Activated naive CD8-positive, alpha-beta T cell treated with anti-CD3 and anti-CD28 coated beads, Interleukin-2, amount 50 U/mL, for 16 hours (primary cell): Measurements from ENCODE around the gene SERPINI2.
"Not testable (repeated sequence)": the region's sequence is repeated elsewhere in the genome, so short reads cannot be mapped to it uniquely, and the experiment has no call there.

Source experiments
- DNase-seq: peaks from one replicate; pipeline ENCODE4 v3.0.0-alpha.2; 2020; ENCODE audit warnings: low read depth, low spot score

SERPINI2 gene

GRCh38 chr3:167450195-167450594 lies 23.6 kb downstream of the SERPINI2 start:
- DNase-seq, result no peak

DNA sequence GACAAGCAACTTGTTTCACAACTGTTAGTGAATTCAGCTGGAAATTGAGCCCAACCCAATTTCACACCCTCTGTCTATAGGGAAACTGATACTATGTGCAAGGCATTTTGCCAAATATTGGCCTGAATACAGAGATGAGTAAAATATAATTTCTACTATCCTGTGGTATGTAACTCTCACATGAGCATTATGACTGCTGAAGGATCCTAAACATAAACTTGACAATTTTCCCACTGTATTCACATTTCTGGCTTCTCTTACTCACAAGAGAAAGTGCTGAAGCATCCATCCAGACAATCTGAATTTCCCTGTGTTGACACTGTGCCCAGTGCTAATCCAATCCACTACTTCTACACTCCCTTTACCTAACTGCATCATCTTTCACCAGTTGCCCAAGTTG lies 28.4 kb downstream of the SERPINI2 start:
- DNase-seq, result no peak

GRCh38 chr3:167441256-167441655 lies 32.6 kb downstream of the SERPINI2 start:
- DNase-seq, result no peak

DNA sequence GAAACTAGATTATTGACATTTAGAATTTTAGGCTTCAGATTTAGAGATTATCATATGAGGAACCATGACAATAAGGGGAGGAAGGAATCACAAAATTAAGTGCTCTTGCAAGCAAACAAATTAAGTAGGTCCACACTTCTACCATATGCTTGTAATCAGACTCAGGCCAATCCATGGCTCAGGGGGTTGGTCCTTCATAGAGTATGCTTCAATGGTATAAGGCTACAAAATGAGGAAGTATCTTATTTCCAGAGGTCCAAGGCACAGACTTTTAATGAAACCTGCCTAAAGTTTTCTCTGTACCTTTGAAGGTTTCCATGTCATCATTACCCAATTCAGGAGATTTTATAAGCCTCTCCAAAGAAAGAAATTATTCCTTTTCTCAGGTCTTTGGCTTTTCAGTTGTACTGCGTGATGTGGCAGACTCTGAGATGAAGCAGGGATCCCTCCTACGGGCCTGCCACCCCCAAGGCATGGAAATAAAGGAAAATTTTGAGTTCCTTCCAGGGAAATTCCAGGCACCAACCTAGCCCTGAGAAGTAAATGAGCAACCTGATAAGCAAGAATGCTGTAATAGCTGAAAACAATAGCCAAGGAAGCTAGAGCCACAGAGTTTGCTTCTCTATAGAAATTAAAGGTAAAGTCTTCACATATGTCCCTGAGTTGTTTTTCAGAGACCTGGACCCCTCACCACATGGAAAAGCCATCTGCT lies 36.3 kb downstream of the SERPINI2 start:
- no peak for DNase-seq

DNA sequence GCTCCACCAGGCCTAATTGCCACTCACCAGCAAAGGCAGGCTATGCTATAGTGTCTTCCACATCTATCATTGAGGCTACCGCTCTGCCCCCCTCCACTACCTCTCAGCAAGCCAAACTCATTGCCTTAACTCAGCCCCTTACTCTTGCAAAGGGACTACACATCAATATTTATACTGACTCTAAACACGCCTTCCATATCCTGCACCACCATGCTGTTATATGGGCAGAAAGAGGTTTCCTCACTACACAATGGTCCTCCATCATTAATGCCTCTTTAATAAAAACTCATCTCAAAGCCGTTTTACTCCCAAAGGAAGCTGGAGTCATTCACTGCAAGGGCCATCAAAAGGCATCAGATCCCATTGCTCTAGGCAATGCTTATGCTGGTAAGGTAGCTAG lies 46.9 kb downstream of the SERPINI2 start:
- DNase-seq, result not testable (repeated sequence)

DNA sequence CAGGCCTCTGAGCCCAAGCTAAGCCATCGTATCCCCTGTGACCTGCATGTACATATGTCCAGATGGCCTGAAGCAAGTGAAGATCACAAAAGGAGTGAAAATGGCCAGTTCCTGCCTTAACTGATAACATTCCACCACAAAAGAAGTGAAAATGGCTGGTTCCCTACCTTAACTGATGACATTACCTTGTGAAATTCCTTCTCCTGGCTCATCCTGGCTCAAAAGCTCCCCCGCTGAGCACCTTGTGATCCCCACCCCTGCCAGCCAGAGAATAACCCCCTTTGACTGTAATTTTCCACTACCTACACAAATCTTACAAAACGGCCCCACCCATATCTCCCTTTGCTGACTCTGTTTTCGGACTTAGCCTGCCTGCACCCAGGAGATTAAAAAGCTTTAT lies 51.4 kb downstream of the SERPINI2 start:
- not testable (repeated sequence) for DNase-seq

- no peak for DNase-seq
These were observed 64.2 kb downstream of the SERPINI2 start for GRCh38 chr3:167409611-167410010.

- no peak for DNase-seq
These were observed 66.9 kb downstream of the SERPINI2 start for GRCh38 chr3:167406876-167407492.

DNA sequence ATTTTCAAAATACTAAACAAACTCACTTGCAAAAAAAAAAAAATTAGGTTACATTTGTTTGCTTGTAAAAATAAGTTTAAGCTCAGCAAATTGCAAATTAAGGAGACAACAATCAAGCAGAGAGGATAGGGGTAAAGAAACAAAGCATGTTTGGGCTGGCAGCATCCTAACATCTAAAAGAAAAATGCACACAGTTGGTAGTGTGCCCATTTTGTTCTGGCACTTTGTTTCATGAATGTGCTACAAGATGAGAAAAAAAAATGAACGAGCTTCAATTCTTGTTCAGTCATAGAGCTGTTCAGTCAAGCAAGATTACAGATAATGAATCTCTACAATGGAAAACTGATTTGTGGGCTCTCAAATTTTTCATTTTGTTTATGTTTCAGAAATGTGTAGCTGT lies 76.0 kb downstream of the SERPINI2 start:
- no peak for DNase-seq

GRCh38 chr3:167396075-167396474 lies 77.8 kb downstream of the SERPINI2 start:
- DNase-seq, result no peak

- DNase-seq, result no peak
These were observed 79.8 kb downstream of the SERPINI2 start for GRCh38 chr3:167394003-167394402.
